Measurements from ENCODE around the gene CTSW.

DNA sequence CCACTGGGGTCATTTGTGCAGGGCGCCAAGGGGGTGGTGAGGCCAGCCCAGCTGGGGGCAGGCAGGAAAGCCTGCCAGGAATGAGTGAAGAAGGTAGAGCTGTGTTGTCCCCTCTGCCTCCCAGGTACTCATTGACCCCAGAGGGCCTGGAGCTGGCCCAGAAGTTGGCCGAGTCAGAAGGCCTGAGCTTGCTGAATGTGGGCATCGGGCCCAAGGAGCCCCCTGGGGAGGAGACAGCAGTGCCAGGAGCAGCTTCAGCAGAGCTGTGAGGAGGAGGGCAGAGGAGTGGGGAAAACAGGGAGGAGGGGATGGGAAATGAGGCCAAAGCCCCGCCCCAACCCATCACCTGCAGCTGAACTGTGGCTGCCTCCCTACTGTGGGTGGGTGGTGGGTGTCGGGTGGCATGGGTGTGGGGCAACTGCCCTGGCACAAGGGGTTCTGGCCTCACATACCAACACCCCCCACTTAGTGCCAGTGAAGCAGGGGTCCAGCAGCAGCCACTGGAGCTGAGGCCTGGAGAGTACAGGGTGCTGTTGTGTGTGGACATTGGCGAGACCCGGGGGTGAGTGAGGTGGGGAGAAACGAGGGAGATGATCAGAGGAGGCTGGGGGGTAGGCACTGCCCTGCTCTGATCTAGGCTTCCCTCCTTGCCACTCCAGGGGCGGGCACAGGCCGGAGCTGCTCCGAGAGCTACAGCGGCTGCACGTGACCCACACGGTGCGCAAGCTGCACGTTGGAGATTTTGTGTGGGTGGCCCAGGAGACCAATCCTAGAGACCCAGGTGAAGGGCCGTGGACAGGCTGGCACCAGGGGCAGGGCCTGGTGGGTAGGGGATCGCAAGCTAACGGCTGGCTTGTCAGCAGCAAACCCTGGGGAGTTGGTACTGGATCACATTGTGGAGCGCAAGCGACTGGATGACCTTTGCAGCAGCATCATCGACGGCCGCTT is 16.4 kb upstream of the CTSW start:
- no peak for TF ChIP-seq POLR2A (IDR thresholded peaks at IDR 0.05)
- TF ChIP-seq, protein P1, sequence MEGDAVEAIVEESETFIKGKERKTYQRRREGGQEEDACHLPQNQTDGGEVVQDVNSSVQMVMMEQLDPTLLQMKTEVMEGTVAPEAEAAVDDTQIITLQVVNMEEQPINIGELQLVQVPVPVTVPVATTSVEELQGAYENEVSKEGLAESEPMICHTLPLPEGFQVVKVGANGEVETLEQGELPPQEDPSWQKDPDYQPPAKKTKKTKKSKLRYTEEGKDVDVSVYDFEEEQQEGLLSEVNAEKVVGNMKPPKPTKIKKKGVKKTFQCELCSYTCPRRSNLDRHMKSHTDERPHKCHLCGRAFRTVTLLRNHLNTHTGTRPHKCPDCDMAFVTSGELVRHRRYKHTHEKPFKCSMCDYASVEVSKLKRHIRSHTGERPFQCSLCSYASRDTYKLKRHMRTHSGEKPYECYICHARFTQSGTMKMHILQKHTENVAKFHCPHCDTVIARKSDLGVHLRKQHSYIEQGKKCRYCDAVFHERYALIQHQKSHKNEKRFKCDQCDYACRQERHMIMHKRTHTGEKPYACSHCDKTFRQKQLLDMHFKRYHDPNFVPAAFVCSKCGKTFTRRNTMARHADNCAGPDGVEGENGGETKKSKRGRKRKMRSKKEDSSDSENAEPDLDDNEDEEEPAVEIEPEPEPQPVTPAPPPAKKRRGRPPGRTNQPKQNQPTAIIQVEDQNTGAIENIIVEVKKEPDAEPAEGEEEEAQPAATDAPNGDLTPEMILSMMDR (IDR thresholded peaks at IDR 0.05) = no peak

All from thyroid gland (tissue), 4 donors.